Stimulated activated CD4-positive, alpha-beta T cell treated with anti-CD3 and anti-CD28 coated beads, TNF-alpha, amount 100 ng/mL, for 24 hours (primary cell): ENCODE results near the gene ANKRD39.

Source experiments
- DNase-seq, 3 experiments: peaks; one replicate each; pipeline ENCODE4 v3.0.0-alpha.2; 2020; ENCODE audit warnings: low read depth in 3 of 3

Gene ANKRD39

DNA sequence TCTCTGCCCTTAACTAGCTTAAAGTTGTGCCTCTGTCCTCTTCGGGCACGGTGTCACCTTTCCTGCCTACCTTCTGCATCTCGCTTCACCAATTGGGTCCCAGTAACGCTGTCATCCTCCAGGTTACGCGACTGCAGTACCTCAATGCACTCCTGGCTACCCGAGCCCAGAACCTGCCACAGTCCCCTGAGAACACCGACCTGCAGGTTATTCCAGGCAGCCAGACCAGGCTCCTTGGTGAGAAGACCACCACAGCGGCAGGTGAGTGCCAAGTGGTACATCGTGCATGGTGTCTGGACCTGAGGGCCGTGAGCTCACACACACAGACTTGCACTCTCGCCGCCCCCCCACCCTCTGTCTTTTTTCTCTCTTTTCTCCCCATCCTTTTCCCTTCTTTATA lies 28.9 kb downstream of the ANKRD39 start:
- no peak for DNase-seq

- DNase-seq: no peak
These were observed 29.4 kb downstream of the ANKRD39 start for GRCh38 chr2:96828436-96828835.

DNA sequence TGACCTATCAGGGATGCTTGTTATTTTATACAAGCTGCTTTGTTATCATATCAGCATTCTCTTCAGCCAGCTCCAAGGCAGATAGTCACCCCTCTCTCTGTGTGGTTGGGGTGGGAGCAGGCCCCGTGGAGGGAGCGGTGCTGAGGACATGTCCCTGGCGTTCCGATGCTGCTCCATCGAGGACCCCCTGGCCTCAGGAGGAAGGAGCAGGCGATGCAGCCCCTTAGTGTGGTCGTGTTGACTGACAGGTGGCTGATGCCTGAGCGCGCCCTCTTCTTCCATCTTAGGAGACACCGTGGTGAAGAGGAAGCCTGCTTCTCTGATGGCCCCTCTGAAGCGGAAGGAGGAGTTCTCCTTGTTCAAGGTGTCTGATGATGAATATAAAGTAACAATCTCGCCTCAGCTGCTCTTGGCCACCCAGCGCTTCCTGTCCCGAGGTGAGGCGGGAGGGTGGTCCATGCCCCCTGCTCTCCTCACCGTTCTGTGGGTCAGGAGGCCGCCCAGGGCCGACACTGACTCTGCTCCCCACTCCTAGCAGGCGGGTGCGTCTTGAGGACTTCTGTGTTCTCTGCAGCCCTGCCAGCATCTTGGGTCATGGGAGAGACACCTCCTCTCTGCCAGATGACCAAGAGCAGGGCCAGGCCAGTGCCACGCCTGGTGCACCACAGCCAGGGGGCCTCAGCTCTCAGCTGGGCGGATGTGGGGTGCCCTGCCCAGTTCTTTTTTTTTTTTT lies 31.1 kb downstream of the ANKRD39 start:
- DNase-seq: no peak

GRCh38 chr2:96825057-96825456 lies 32.8 kb downstream of the ANKRD39 start:
- DNase-seq: no peak

DNA sequence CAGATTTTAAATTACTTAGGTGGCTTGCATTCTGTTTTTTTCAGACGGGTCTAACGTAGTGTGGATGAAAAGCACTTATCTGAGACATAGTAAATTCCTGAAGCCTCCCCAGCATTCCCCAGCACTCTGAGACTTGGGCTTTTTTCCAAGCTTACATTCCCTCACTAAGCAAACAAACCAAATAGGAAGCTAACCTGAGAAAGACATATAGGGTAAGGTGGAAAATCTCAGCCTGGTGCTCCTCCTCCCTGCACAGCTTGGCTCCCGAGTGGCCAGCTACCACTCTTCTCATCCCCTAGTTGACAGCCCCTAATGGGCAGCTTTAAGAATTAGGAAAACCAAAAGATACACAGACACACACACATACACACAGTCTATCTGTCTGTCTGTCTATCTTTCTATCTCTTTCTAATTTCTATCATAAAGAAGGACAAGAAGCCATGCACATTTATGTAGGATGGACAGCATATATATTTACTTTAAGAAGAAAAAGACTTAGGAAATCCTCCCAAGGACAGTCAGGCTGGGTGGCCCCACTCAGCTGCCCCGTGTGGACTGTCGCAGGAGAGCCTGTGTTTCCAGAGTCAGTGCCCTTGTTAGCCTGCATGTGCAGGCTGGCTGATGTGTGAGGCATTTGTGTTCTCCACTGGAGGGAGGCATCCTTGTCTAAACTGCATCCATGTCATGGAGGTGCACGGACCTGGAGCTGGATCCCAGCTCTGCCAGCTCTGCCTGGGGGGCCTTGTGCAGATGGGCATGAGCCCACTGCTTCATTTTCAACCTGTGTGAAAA lies 33.5 kb downstream of the ANKRD39 start:
- no peak for DNase-seq

GRCh38 chr2:96823198-96823597 lies 34.6 kb downstream of the ANKRD39 start:
- no peak for DNase-seq

DNA sequence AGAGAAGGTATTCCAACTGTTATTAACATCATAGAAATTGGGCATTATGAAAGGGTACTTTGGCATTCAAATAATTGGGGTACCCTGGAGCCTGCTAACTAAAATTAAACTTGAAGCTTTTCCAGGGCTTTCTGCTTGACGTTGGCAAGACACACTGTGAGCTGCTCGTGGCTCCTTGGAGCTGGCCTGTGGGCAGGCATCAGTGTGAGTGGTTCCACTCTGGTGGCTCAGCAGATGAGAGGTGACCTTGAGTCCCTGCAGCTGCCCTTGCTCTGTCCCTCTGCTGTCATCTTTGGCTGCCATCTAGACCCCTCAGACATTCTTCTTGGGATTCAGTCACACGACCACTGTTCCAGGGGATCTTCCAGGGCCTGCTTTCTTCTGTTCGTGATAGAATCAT lies 35.0 kb downstream of the ANKRD39 start:
- DNase-seq: no peak

DNA sequence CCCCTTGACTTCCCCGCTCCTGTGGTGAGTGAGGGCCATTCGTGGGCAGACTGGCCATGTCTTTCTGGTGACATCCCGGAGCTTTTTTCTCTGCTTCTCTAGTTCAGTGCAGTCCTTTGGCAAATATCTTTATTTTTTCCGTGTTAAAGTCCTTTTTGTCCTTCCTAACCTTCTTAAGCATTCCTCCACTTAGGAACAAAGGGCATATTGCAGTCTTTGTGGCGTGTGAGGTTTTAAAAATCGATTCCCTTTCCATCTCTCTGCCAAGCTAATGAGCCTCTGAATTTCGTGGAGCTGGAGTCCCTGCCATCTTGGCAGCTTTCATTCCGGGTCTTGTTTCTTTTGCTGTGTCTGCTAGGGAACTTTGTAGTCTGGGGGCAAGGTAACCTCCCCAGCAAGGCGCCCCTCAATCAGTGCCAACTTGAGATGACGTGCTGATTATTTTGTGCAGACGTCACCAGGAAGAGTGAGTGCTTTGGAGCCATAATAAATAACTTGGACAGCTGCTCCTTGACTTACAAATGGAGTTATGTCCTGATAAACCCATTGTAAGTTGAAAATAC lies 36.6 kb downstream of the ANKRD39 start:
- DNase-seq: no peak

DNA sequence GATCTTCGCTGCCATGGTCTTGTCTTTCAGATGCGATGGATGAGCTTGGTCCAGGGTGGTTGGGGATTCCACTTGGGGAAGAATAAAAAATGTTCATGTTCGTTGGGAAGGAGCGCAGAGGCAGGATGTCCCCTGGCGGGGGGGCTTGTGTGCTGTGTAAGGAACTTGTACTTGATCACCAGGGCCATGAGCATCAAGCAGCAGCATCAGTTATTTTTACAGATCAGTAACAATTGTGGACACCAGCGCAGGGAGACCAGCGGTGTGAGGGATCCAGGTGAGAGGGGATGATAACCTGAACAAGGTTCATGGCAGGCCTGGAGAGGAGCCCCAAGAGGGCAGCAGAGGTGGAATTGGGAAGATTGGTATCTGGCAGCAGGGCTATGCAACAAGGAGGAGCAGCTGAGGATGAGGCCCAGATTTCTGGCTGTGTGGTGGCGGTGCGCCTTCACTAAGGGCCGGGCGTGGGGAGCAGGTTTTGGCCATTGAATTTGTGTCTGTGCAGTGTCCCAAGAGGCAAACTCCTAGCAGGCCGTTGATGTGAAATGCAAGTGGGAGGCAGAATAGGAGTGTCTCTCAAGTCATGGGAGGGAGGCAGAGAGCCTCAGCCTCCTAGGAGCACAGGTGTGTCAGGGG lies 37.8 kb downstream of the ANKRD39 start:
- DNase-seq: no peak

DNA sequence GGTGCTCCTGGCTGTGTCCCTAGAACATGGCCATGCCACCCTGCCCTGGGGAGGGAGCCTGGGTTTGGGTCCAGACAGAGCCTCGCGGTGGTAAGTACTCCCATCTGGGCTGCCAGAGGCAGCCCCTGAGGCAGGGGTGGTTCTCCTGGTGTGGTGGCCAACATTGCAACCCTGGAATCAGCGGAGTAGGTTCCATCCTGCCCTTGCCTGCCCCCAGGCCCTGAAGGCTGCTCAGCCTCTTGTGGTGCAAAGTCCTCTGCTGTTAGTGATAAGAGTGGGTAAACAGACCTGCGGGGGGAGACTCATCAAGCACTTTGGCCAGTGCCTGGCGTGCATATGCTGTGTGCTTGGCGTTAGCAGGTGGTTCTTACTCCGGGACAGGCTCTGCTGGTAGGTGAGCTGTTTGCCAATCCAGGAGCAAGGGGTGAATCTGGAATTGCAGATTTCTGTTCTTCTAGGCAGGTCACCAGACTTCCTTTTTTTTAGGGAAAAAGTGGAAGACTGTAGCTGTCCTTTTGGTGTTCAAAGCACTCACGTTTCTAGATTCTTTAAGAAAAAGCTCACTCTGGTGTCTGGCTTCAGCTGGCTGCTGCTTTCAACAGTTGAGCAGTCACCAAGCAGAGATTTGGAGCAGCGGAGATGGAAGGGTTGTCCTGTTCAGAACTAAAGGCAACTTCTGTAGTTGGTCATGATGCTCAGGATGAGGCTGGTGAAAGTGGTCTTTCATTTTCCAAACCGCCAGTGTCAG lies 38.5 kb downstream of the ANKRD39 start:
- no peak for DNase-seq

GRCh38 chr2:96817882-96818281 lies 39.9 kb downstream of the ANKRD39 start:
- DNase-seq: no peak

DNA sequence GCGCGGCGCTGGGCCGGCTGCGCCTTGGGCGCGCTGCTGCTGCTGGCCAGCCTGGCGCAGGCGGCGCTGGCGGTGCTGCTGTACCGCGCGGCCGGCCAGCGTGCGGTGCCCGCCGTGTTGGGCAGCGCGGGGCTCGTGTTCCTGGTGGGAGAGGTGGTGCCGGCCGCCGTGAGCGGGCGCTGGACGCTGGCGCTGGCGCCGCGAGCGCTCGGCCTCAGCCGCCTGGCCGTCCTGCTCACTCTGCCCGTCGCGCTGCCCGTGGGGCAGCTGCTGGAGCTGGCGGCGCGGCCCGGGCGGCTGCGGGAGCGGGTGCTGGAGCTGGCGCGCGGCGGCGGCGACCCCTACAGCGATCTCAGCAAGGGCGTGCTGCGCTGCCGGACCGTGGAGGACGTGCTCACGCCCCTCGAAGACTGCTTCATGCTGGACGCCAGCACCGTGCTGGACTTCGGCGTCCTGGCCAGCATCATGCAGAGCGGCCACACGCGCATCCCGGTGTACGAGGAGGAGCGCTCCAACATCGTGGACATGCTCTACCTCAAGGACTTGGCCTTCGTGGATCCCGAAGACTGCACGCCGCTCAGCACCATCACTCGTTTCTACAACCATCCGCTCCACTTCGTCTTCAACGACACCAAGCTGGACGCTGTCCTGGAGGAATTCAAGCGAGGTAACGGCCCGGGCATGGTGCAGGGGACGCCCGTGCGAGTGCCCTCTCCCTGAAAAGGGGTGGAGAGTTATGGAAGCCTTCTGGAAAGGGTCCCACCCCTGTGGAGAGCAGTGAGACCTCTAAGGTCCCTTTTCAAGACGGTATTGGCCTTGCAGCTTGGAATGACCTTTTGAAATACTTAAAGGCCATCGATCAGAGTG lies 40.7 kb downstream of the ANKRD39 start:
- no peak for DNase-seq

GRCh38 chr2:96816127-96816835 lies 41.5 kb downstream of the ANKRD39 start, which contains the start of gene CNNM3:
Gene CNNM3 (plus strand): TSS chr2:96816268. CDS start chr2:96816278, 10 bp downstream.
- DNase-seq: peak; percentile 92 to 97 (median 95)

- no peak for DNase-seq
These were observed 42.3 kb downstream of the ANKRD39 start for GRCh38 chr2:96815326-96816126.

DNA sequence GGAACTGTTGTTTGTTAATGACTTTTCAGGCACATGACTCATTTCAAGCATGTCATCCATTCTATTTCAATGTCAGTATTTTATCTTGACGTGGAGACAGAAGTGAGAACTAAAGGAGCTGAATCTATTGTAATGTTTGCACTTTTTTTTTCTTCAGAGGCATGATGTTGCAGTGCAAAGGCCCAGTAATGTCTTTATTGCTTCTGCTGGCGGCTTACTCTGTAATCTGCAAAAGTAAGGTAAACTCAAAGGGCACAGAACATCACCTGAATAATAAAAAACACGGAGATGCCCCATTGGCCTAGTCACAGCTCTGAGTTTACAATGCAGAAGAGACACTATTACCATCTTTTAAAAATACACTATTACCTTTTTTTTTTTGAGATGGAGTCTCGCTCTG lies 44.2 kb downstream of the ANKRD39 start:
- no peak for DNase-seq

- DNase-seq: no peak
These were observed 45.9 kb downstream of the ANKRD39 start for GRCh38 chr2:96811917-96812316.

GRCh38 chr2:96810783-96811192 lies 47.0 kb downstream of the ANKRD39 start:
- DNase-seq: no peak

- no peak for DNase-seq
These were observed 47.6 kb downstream of the ANKRD39 start for GRCh38 chr2:96809951-96810782.
